Activated effector memory CD4-positive, alpha-beta T cell treated with Interleukin-2 at 50 U/mL for 16 hours (primary cell): Measurements from ENCODE around the gene HDDC3.

Experiments used
- DNase-seq: peaks from one replicate; pipeline ENCODE4 v3.0.0-alpha.2; 2020

Gene HDDC3

DNA sequence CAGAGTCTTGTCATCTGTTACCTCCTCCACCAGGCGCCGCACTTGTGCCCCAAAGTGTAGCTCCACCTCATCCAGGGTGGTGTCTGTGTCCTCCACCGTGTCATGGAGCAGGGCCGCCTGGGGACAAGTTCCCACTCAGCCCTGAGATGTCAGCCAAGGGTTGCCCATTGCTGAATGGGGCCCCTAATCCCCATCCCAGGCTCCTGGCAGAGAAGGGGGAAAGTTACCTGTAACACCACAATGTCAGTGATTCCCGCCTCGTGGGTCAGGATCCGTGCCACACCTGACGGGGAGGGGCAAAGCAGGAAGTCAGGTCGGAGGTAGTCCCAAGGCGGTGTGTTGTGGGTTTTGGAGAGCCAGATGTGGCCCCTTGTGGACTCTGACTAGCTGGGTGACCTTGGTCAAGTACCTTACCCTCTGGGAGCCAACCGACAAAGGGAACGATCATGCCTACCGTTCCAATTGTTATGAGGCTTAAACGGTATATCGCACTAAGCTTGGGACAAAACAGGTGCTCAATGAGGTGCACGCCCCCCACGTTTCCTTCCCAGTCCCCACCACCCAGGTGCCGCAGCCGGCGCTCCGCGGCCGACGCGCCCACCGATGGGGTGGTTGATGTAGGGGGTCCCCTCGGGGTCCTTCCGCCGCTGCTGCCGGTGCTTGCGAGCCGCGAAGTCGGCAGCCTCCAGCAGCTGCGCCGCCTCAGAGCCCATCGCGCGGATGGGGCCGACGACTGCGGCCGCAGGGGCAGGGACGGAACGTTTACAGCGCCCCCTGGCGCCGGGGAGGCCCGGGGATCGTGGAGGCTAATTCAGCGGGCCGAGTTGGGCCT lies at the start of gene HDDC3:
Gene HDDC3 (minus strand): TSS at position 722 of the 832 bp plus-strand sequence. CDS start 9 bp downstream, at position 713.
- DNase-seq = peak; percentile 84

DNA sequence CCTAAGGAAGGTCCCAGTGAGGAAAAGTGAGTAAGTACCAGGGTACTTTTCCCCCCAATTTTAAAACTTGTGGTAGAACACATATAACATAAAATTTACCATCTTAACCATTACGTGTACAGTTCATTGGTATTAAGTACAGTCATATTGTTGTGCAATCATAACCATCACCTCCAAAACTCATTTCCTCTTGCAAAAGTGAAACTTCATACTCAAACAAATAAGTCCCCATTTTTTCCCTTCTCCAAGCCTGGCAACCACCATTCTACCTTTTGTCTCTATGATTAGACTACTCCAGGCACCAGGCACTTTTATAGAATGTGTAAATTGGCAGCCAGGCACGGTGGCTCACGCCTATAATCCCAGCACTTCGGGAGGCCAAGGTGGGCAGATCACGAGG lies 49.8 kb upstream of the HDDC3 start:
- DNase-seq = no peak

DNA sequence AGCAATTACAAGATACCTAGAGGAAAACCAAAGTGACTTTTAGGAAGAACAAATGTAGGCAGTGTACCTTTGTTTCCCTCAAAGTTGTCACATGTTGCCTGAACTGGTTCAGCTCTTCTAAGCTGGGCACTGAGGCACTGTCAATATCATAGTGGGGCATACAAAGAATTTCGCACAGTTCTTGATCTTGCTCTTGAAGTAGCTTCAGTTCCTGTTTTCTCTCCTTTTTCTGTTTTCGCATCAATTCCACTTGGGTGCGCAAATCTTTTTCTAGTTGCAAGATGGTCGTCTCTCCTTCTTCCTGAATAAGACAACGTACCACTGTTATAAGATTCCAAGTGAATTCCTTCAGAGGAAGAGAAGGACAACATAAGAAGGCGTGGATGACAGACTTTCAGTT lies 49.3 kb upstream of the HDDC3 start:
- DNase-seq = no peak

- no peak for DNase-seq
These were observed 47.2 kb upstream of the HDDC3 start for GRCh38 chr15:90979582-90979981.

- no peak for DNase-seq
These were observed 41.9 kb upstream of the HDDC3 start for GRCh38 chr15:90974216-90974615.

GRCh38 chr15:90972133-90972532 lies 39.8 kb upstream of the HDDC3 start:
- DNase-seq = no peak

- DNase-seq = no peak
These were observed 37.9 kb upstream of the HDDC3 start for GRCh38 chr15:90970274-90970673.

- DNase-seq = no peak
These were observed 36.1 kb upstream of the HDDC3 start for GRCh38 chr15:90968434-90968833.

- DNase-seq = no peak
These were observed 34.9 kb upstream of the HDDC3 start for GRCh38 chr15:90967206-90967605.

DNA sequence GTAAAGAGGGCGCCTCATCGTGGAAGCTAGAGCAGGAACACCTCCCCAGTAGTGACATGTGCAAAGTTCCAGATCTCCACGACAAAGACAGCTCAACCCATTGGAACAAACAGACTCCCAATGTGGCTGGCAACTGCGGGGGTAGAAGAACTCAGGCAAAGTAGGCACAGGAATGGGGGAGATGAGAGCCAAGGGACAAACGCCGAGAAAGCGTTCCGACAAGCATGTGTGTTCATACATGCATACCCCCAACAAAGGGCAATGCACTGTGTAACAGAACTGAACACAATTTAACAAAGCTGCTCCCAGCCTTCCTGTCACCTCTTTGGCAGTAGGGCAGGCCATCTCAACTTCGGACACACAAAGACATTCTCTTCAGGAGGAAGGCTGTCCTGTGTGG lies 33.9 kb upstream of the HDDC3 start:
- DNase-seq = no peak

DNA sequence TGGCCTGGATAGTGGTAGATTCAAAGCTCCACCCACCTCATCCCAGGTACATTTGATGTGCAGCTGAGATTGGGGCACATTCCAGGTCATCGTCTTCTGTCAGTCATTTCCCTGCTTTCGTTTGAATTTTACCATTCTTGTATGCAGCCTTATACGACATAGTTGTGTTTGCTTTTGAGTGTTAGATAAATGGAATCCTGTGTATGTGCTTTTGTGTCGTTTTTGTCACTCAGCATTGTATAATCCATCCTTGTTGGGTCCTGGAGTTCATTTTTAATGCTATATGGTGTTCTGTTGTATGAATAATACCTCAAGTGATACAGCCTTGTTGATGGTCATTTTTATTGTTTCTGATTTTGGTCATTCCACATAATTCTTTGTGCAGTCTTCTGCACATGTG lies 29.7 kb upstream of the HDDC3 start:
- no peak for DNase-seq

DNA sequence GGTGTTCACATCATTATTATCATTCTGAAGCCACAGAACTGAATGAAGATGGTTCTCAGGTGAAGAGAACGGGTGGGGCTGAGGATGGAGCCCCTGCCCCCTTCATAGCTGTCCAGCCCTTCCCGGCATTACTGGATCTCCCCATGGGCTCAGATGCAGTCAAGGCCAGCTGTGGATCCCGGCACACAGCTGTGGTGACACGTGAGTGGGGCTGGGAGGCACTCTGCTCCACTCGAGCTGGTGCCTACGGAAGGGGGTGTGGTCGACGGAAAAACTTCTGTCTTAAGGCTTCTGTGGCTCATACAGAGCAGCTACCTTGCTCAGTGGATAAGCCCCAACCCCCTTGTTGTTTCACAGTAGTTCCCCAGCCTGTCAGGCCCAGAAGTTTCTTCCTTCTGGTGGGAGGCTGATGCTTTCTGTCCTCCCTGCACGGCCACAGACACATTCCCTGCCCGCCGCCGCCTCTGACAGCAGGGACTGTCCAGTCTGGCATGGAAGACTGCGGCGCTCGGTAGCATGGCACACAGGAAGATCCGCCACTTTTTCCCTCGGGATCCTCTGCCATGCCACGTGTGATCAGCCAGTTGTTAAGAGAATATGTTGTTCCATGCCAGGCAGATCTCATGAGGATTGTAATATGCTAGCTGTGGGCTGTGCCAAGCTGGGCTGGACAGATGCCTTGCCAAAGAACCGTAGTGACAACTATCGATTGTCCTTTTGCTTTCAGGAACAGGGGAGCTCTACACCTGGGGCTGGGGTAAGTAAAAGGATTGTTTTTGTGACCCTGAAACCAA lies 28.1 kb upstream of the HDDC3 start:
- DNase-seq = no peak

- DNase-seq = no peak
These were observed 27.5 kb upstream of the HDDC3 start for GRCh38 chr15:90959894-90960293.

DNA sequence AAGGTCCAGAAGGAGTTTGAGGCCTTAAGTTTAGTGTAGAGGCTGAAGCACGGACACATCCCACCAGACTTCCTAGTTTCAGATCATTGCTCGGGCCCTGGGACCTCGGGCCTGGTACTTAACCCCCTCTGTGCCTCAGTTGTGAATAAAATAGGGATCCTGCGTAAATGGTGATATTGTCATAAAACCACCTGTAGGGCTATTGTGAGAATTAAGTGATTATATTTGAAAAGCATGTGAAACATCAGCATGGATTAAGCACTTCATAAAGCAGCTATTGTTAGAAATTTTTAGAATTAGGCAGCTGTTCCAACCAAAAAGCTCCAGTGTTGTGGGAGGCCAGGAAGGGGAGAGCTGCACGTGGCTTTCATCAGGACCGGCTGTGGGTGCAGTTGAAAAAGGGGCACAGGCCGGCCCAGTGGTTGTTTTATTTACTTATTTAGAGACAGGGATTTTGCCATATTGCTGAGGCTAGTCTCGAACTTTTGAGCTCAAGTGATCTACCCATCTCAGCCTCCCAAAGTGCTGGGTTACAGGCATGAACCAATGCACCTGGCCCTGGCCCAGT lies 26.8 kb upstream of the HDDC3 start:
- DNase-seq = no peak

DNA sequence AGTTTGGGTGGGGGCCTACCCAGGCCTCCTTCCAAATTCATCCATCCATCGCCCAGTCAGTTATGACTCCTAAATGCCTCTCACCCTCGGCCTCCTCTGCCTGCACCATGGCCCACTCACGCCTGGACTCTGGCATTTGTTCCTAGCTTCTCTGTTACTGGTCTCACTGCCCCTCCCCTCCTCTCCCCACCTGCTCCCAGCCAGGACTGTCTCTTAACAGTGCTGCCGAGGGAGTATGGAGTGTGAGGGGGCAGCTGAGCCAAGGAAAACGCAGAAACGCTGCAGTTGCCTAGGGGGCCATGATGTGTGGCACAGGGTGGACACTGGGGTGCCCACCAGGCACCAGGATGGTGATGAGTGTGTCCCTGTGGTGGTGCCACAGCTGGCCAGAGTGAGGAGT lies 25.4 kb upstream of the HDDC3 start:
- no peak for DNase-seq

GRCh38 chr15:90957031-90957790 lies 24.9 kb upstream of the HDDC3 start:
- DNase-seq = no peak

DNA sequence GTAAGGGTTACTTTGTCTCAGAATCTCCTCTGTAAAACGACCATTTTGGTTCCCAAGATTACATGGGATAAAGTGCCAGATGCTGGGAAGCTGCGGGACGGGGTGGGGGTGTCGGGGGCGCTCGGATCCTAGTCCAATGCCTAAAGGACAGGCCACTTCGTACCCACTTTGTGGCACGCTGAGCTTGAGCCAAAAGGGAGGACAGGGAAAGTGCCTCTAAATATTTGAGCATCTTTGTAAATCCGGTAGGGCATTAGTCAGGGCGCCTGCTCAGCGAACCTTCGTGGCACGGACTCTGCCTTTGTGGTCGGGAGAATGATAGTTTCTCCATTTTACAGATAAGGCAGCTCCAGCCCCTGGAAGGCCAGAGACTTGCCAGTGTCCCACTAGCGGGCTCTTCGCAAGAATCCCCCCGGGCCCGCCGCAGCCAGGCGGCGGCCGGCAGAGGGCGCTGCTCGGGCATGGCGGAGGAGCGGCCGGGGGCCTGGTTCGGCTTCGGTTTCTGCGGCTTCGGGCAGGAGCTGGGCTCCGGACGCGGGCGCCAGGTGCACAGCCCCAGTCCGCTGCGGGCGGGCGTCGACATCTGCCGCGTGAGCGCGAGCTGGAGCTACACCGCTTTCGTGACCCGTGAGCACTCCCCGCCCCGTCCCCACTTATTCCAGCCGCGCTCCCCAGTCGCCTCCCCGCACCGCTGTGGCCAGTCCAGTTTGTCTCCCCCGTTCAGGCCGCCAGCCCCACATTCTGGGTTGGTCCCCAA lies 24.1 kb upstream of the HDDC3 start:
- DNase-seq = peak; percentile 46

DNA sequence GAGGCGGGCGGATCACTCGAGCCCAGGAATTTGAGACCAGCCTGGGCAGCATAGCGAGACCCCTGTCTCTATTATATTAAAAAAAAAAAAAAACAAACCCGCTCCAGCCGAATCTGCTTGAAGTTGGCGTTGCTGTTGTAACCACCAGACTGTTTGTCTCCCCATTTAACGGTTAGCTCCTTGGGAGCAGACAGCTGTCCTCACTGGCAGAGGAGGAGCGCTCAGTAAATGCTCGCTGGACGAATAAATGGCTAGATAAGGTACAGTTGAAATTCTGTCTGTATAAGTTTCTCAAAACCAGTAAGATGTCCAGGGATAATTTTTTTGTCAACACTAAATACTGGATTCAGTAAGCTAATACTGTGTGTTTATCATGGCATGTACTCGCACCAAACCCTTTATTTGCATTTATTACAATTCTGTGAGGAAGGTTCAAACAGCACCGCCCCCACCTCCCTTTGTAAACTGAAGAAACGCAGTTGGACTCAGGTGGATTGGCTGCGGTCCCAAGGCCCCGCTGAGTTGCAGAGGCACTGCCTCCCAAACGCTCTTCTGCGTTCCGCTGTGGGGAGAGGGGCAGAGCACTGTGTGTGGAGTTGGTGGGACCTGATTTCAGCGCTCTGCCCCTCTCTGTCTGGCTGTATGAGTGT lies 23.4 kb upstream of the HDDC3 start:
- DNase-seq = no peak

DNA sequence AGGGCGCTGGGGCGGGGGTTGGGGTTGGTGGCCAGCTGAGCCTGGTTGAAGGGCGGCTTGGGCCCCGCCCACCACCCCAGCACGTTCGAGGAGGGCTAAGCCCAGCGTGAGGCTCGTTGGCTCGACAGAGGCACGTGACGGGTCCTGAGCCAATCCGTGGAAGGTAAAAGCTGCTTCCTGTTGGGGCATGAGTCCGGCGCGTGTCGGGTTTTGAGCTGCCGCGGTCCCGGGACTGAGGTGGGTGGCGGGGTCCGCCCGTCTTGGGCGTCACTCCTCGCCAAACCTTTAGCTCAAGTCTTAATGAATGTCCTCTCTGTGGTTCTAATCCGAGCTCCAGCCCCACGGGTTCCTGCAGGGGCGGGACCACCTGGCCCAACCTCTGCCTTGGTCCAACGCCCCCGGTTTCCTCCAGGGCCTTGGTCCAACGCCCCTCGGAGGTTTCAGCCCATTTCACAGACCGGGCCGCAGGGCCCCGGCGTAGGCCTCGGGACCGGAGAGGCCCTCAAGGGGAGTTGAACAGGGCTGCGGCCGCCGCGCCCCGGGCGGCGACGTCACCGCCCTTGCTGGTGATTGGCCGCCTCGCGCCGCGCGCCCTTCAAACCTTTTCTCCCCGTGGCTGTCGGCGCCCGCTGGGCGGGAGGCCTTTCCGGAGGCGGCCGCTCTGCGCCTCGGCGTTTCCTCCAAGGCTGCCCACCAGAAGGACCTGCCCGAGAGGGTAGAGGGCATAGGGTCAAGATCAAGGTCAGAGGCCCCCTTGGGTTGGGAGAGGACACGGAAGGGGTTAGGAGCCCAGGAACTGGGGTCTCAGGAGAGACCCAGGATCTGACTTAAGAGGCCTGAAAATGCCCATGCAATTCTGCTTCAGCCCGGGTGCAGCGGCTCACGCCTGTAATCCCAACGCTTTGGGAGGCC lies 22.6 kb upstream of the HDDC3 start, which contains the start of gene RCCD1:
Gene RCCD1 (plus strand): TSS at position 173 of the 912 bp plus-strand sequence. CDS start 1,851 bp downstream, outside the sequence.
- peak; percentile 78 for DNase-seq

DNA sequence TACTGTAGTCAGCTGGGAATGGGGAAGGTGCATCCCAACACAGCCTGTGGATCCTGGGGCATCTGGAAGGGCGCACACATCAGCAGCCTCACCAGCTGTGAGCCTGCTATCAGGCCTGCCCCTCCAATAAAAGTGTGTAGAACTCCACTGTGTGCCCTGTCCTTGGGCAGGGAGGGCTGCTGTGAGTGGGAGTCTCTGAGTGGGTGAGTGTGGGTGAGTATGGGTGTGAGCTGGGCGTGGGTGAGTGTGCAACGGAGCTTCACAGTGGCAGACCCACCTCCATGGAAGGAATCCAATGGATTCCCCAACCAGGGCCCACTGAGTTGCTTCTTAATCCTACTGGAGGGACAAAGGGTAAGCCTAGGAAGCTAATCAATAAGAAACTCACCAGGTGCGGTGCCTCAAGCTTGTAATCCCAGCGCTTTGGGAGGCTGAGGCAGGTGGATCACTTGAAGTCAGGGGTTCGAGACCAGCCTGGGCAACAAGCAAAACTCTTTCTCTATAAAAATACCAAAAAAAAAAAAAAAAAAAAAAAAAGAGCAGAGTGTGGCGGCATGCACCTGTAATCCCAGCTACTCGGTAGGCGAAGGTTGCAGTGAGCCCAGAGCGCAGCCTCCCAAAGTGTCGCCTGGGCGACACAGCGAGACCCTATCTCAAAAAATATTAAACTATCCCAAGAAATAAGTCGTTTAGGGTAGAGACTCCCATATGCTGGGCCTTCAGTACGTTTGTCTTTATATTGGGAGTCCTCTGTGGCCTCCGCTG lies 21.8 kb upstream of the HDDC3 start:
- no peak for DNase-seq
